NCI-H2171 treated with DMSO at 0.1 percent for 48 hours (cell line): ENCODE data around the gene TAF1C.

Experiments
- DNase-seq: peaks from one replicate; lab custom pipeline; 2025; lab: John Stamatoyannopoulos, UW

Gene TAF1C

GRCh38 chr16:84159800-84160199 is 27.1 kb downstream of the TAF1C start:
- DNase-seq = no peak

- DNase-seq = no peak
Measured at GRCh38 chr16:84159007-84159406, 27.9 kb downstream of the TAF1C start.

- DNase-seq = peak; percentile 26
Measured at GRCh38 chr16:84156342-84156784, 30.5 kb downstream of the TAF1C start.

DNA sequence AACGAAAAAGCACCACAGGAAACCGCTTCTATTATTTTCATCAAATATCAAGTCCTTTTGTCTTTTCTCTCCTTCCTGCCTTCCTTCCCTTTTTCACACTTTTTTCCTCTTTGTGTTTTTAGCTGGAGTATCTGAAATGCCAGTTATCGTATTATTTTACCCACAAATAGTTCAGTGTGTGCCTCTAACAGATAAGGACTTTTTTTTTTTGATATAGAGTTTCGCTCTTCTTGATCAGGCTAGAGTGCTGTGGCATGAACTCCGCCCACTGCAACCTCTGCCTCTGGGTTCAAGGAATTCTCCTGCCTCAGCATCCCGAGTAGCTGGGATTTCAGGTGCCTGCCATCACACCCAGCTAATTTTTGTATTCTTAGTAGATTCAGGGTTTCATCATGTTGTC is 31.1 kb downstream of the TAF1C start:
- no peak for DNase-seq

DNA sequence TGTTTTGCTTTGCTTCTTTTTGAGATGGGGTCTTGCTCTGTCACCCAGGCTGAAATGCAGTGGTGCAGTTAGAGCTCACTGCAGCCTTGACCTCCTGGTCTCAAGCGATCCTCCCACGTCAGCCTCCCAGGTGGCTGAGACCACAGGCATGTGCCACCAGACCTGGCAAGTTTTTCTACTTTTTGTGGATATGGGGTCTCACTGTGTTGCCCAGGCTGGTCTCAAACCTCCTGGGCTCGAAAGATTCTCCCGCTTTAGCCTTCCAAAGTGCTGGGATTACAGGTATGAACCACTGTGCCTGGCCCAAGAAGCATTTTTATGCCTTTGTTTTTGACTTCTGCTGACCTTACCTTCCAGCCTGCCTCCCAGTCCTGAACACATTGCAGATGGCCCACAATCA is 31.6 kb downstream of the TAF1C start:
- no peak for DNase-seq

- no peak for DNase-seq
Measured at GRCh38 chr16:84153660-84154214, 33.1 kb downstream of the TAF1C start.

- no peak for DNase-seq
Measured at GRCh38 chr16:84150926-84151325, 35.9 kb downstream of the TAF1C start.

GRCh38 chr16:84144859-84145639 is 41.8 kb downstream of the TAF1C start, which contains the start of the genes DNAAF1 and HSDL1:
Gene DNAAF1 (plus strand): TSS chr16:84145308. CDS start chr16:84145441, 133 bp downstream.
Gene HSDL1 (minus strand): TSS chr16:84145177. CDS start chr16:84131321, 13,856 bp downstream.
- peak; percentile 80 for DNase-seq

GRCh38 chr16:84144209-84144858 is 42.5 kb downstream of the TAF1C start:
- peak; percentile 38 for DNase-seq

DNA sequence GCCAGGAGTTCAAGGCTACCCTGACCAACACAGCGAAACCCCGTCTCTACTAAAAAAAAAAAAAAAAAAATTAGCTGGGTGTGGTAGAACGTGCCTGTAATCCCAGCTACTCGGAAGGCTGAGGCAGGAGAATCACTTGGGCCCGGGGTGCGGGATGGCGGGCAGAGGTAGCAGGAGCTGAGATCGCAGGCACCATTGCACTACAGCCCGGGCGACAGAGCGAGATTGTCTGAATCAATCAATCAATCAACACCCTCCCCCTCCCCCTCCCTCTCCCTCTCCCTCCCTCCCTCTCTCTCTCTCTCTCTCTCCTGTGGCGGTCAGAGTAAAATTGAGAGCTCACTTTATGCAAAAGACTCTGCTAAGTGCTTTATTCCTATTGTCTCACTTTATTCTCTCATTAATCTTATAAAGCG is 43.1 kb downstream of the TAF1C start:
- DNase-seq = no peak

DNA sequence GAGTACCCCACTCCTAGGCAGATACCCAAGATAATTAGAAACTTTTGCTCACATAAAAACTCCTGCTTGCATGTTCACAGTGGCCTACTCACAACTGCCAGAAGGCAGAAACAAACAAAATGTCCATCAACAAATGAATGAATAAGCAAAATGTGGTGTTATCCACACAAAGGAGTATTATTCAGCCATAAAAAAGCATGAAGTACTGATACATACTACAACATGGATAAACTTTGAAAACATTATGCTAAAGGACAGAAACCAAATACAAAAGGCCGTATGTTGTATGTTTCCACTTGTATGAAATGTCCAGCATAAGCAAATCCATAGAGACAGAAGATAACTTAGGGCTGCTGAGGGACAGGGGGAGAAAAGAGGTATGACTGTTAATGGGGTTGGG is 43.8 kb downstream of the TAF1C start:
- no peak for DNase-seq

DNA sequence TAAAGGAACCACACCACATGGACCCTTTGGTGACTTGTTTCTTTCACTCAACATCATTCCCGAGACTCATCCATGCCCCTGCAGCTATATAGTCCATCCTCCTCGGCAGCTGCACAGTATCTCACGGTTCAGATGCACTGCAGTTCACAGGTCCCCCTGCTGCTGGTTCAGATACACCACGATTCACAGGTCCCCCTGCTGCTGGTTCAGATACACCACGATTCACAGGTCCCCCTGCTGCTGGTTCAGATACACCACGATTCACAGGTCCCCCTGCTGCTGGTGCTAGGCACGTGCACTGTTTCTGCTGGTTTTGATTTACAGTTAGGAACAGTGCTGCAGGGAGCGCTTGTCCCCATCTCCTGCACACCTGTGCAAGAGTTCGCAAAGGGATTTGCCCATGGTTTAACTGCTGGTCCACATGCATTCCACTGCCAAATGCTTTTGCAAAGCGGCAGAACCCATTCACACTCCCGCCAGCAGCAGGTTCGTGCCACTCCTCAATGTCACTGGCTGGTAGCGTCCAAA is 45.6 kb downstream of the TAF1C start:
- DNase-seq = peak; percentile 58

GRCh38 chr16:84139628-84140258 is 47.1 kb downstream of the TAF1C start:
- no peak for DNase-seq

- peak; percentile 37 for DNase-seq
Measured at GRCh38 chr16:84138824-84139627, 47.8 kb downstream of the TAF1C start.

DNA sequence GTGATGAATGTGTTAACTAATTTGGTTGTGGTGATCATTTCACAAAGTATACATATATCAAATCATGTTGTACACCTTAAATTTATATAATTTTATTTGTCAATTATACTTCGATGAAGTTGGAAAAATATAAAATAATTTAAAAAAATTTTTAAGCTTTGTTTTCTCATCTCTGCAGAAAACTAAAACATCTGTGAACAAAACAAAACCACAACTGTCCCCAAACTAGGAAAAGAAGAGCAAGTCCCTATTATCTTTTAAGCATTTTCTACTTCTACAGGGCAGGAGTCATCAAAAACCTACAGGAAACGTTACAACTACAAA is 48.4 kb downstream of the TAF1C start:
- DNase-seq = no peak

GRCh38 chr16:84137769-84138357 is 49.0 kb downstream of the TAF1C start:
- DNase-seq = no peak

DNA sequence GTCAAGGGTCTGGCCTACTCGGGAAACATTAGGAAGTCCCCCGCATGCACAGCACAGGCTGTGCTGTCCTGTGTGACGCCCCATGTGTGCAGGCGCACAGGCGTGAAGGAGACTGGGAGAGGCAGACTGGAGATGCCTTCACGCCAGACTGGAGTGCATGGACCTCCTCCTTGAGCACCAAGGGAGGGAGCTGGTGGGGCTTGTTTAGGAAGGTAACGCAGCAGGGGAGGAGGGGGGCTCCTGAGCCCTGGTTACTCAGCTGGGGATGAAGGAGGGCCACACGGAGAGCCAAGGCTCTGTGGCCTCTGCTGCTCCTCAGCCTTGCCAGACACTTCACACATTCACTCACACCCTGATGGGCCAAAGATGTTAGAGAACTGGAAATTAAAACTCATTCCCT is 49.6 kb downstream of the TAF1C start:
- no peak for DNase-seq

DNA sequence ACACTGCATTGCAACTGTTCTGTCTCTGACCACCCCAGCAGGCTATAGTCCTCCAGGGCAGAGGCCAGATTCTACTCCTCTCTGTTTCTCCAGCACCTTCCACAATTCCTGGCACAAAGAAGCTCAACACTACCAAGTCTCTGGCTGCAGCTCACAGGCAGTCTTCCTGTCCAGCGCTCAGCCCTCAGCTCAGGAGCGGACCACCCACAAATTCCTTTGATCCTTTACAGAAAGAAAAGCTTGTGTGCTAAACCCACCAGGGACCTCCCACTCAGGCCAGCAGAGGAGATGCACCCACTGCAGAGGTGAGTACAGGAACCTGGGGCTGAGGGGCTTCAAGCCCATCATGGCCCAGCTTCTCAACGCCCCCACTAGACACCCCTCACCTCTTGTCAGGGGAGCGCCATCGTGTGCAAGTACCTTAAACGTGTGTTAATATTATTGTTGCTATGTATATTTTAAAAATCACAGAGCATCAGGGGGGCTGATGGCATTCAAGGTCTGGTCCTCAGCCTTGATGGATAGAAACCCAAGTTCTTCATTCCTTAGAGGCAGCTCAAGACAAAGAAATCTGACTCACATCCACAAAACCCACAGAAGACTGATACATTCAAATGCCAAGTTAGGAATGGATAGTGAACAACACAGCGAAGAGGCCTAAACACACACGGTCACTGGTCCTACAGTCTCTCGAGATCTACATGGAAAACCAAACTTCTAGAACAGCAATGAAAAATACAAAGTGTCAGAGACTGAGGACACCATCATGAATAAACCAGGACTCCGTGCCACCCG is 50.3 kb downstream of the TAF1C start:
- DNase-seq = no peak

DNA sequence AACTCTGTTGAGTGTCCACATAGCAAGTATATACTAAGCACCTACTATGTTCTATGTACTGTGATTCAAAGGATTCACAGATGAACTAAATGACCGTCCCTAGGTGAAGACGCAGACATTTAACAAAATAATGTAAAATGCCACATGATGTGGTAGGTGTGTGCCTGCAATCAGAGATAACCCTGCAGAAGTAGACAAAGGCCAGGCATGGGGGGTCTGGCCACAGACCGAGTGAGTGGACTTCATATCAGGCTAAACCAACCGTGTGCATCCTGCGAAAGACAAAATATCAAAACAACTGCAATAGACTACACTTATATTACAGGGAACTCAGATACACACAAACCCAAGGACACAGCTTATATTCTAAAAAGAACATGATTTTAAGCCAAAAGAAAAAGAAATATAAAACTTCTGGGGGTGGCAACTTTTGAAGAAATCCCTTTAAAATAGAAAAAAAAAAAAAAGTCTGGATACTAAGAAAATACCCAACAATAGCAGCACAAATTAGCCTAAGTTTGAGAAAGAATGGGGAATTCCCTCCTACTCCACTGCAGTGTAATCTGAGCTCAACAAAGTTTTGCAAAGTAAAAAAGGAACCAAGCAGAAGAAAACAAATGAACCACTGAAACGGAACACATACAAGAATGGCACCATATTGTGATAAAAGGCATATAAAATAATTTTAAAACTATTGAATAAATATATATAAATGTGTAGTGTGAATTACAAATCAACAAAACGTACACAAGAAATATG is 54.2 kb downstream of the TAF1C start:
- no peak for DNase-seq

GRCh38 chr16:84131117-84131516 is 55.7 kb downstream of the TAF1C start:
- DNase-seq = no peak
